ENCODE data around the gene PTPN21. TPM values are rescaled to one million over a fixed set of nuclear protein-coding genes. Genes with fewer than 3 reads are reported as not detected.

PTPN21 gene
- total and polyA plus RNA-seq, 2 donors from 2014 or later = 5.3 to 23.2 TPM

- intact Hi-C loops (cut with DNase I) = no loop called here
- no peak for FAIRE-seq
Observed at GRCh38 chr14:88522393-88522792, 32.4 kb downstream of the PTPN21 start.

GRCh38 chr14:88521818-88522217 lies 33.0 kb downstream of the PTPN21 start:
- Histone ChIP-seq H3K36me3 (ENCODE audit: control insufficient read depth in 2 of 3, insufficient read depth in 3 of 3, low read length in 3 of 3) (no peaks in the 10 kb centered on the region), H3K27ac (ENCODE audit: low read depth in 2 of 2, low read length in 2 of 2) (no peak overlapping the region), H3K27me3 (ENCODE audit: control insufficient read depth, insufficient read depth, low read length) (no peaks in the 10 kb centered on the region), H3K4me1 (ENCODE audit: control insufficient read depth in 2 of 3, insufficient read depth in 2 of 3, low read depth in 1 of 3, low read length in 3 of 3) (no peaks in the 10 kb centered on the region), H3K9me3 (ENCODE audit: control insufficient read depth in 2 of 3, insufficient read depth in 1 of 3, low read length in 3 of 3) (no peaks in the 10 kb centered on the region), H3K4me3 (ENCODE audit: low read length in 3 of 3) (no peak overlapping the region), H3K9ac (ENCODE audit: low read length in 3 of 3) (no peak overlapping the region)
- DNase-seq (no peak), FAIRE-seq (no peak)
- no peak for TF ChIP-seq CTCF (IDR thresholded peaks at IDR 0.05; ENCODE audit: borderline replicate concordance, extremely low read depth, insufficient read depth)
- intact Hi-C loops (cut with DNase I) = no loop called here

More at GRCh38 chr14:88522393-88522792, 32.4 kb downstream of the PTPN21 start:
- Histone ChIP-seq H3K9ac (ENCODE audit: low read length in 3 of 3) (no peak overlapping the region), H3K27me3 (ENCODE audit: control insufficient read depth, insufficient read depth, low read length) (no peaks in the 10 kb centered on the region), H3K9me3 (ENCODE audit: control insufficient read depth in 2 of 3, insufficient read depth in 1 of 3, low read length in 3 of 3) (no peaks in the 10 kb centered on the region), H3K4me3 (ENCODE audit: low read length in 3 of 3) (no peak overlapping the region), H3K4me1 (ENCODE audit: control insufficient read depth in 2 of 3, insufficient read depth in 2 of 3, low read depth in 1 of 3, low read length in 3 of 3) (no peaks in the 10 kb centered on the region), H3K27ac (ENCODE audit: low read depth in 2 of 2, low read length in 2 of 2) (no peak overlapping the region), H3K36me3 (ENCODE audit: control insufficient read depth in 2 of 3, insufficient read depth in 3 of 3, low read length in 3 of 3) (no peaks in the 10 kb centered on the region)
- TF ChIP-seq CTCF (IDR thresholded peaks at IDR 0.05; ENCODE audit: borderline replicate concordance, extremely low read depth, insufficient read depth) = no peak
- DNase-seq = no peak

GRCh38 chr14:88519907-88520306 lies 34.9 kb downstream of the PTPN21 start:
- no peaks in the 10 kb centered on the region for H3K9me3 ChIP-seq (ENCODE audit: control insufficient read depth in 2 of 3, insufficient read depth in 1 of 3, low read length in 3 of 3)
- no peak for DNase-seq
- H3K27me3 ChIP-seq (ENCODE audit: control insufficient read depth, insufficient read depth, low read length) = no peaks in the 10 kb centered on the region
- H3K9ac ChIP-seq (ENCODE audit: low read length in 3 of 3) = no peak overlapping the region
- H3K27ac ChIP-seq (ENCODE audit: low read depth in 2 of 2, low read length in 2 of 2) = no peak overlapping the region
- TF ChIP-seq CTCF (IDR thresholded peaks at IDR 0.05; ENCODE audit: borderline replicate concordance, extremely low read depth, insufficient read depth) = no peak
- H3K36me3 ChIP-seq (ENCODE audit: control insufficient read depth in 2 of 3, insufficient read depth in 3 of 3, low read length in 3 of 3) = peaks cover 0 to 2% (median 0%) of the 10 kb centered on the region in 3 donors
- intact Hi-C loops (cut with DNase I) = no loop called here
- FAIRE-seq = no peak
- H3K4me3 ChIP-seq (ENCODE audit: low read length in 3 of 3) = no peak overlapping the region
- H3K4me1 ChIP-seq (ENCODE audit: control insufficient read depth in 2 of 3, insufficient read depth in 2 of 3, low read depth in 1 of 3, low read length in 3 of 3) = peaks cover 0 to 14% (median 8%) of the 10 kb centered on the region in 3 donors

Measured in kidney (tissue), 14 donors.